Measurements from ENCODE around the gene BPIFA2. TPM values are rescaled to one million over a fixed set of nuclear protein-coding genes. Genes with fewer than 3 reads are reported as not detected.

The BPIFA2 gene
- total and polyA plus RNA-seq, 10 of the 15 experiments (the other 5 are each of a cell fraction or from before 2014, with no cell fraction given), result not detected

DNA sequence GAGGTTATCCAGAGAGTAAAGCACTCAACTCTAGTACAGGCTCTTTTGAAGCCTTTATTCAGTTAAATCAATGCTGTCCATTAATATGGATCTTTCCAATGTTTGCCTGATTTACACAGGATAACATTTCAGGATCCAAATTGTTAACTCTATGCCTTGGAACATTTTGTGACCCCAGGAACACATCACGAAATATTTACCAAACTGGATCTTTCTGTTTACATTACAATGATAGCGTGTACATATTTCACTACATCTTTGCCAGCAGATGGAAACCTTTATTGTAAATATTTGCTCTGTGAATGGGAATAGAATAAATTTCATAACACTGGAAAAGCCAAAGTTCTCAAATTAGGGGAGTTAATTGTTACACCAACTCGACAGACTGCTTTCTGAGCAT, 23.5 kb downstream of the BPIFA2 start (continued):
- no peak for TF ChIP-seq GATAD2B (conservative IDR thresholded peaks at IDR 0.05; ENCODE audit: low read depth)
- no peak for TF ChIP-seq SMARCA5 (IDR thresholded peaks at IDR 0.05)
- TF ChIP-seq NRF1 (conservative IDR thresholded peaks at IDR 0.05; ENCODE audit: low read depth, low read length), result no peak
- TF ChIP-seq CHD1 (IDR thresholded peaks at IDR 0.05; ENCODE audit: low read depth, low read length), result no peak
- no peak for TF ChIP-seq NFYA (IDR thresholded peaks at IDR 0.05; ENCODE audit: borderline replicate concordance, low read depth, low read length)

DNA sequence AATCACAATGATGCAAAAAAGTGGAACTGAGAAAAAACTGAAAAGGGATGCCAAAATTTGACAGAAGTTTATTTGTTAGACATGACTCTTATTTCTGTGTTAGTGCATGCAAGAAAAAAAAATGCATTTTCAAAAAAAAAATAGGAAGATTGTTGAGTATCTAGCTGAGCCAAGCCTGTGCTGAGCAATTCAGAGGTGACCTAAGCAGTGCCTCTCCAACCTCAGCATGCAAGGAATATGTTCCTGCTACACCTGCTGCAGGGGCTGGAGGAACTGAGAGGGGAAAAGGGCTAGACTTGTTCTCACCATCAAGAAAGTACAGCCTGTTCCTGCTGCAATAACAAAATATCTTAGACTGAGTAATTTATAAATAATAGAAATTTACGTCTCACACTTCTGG, 24.0 kb downstream of the BPIFA2 start:
- BruUV-seq (replicated peaks), result no TSS peak
- no peak overlapping the region for H2AFZ ChIP-seq (ENCODE audit: control insufficient read depth, low read depth, low read length)
- TF ChIP-seq, protein P1, sequence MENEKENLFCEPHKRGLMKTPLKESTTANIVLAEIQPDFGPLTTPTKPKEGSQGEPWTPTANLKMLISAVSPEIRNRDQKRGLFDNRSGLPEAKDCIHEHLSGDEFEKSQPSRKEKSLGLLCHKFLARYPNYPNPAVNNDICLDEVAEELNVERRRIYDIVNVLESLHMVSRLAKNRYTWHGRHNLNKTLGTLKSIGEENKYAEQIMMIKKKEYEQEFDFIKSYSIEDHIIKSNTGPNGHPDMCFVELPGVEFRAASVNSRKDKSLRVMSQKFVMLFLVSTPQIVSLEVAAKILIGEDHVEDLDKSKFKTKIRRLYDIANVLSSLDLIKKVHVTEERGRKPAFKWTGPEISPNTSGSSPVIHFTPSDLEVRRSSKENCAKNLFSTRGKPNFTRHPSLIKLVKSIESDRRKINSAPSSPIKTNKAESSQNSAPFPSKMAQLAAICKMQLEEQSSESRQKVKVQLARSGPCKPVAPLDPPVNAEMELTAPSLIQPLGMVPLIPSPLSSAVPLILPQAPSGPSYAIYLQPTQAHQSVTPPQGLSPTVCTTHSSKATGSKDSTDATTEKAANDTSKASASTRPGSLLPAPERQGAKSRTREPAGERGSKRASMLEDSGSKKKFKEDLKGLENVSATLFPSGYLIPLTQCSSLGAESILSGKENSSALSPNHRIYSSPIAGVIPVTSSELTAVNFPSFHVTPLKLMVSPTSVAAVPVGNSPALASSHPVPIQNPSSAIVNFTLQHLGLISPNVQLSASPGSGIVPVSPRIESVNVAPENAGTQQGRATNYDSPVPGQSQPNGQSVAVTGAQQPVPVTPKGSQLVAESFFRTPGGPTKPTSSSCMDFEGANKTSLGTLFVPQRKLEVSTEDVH (IDR thresholded peaks at IDR 0.05; ENCODE audit: low read depth, partially characterized antibody), result no peak
- TF ChIP-seq NR2C2 (IDR thresholded peaks at IDR 0.05; ENCODE audit: borderline replicate concordance, control insufficient read depth, insufficient read length, low read depth) (no peak), CHD2 (IDR thresholded peaks at IDR 0.05; ENCODE audit: borderline replicate concordance, low read depth, low read length) (no peak)
- TF ChIP-seq, protein P2, sequence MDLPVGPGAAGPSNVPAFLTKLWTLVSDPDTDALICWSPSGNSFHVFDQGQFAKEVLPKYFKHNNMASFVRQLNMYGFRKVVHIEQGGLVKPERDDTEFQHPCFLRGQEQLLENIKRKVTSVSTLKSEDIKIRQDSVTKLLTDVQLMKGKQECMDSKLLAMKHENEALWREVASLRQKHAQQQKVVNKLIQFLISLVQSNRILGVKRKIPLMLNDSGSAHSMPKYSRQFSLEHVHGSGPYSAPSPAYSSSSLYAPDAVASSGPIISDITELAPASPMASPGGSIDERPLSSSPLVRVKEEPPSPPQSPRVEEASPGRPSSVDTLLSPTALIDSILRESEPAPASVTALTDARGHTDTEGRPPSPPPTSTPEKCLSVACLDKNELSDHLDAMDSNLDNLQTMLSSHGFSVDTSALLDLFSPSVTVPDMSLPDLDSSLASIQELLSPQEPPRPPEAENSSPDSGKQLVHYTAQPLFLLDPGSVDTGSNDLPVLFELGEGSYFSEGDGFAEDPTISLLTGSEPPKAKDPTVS (IDR thresholded peaks at IDR 0.05; ENCODE audit: low read depth, low read length), result no peak
- TF ChIP-seq, protein P3, sequence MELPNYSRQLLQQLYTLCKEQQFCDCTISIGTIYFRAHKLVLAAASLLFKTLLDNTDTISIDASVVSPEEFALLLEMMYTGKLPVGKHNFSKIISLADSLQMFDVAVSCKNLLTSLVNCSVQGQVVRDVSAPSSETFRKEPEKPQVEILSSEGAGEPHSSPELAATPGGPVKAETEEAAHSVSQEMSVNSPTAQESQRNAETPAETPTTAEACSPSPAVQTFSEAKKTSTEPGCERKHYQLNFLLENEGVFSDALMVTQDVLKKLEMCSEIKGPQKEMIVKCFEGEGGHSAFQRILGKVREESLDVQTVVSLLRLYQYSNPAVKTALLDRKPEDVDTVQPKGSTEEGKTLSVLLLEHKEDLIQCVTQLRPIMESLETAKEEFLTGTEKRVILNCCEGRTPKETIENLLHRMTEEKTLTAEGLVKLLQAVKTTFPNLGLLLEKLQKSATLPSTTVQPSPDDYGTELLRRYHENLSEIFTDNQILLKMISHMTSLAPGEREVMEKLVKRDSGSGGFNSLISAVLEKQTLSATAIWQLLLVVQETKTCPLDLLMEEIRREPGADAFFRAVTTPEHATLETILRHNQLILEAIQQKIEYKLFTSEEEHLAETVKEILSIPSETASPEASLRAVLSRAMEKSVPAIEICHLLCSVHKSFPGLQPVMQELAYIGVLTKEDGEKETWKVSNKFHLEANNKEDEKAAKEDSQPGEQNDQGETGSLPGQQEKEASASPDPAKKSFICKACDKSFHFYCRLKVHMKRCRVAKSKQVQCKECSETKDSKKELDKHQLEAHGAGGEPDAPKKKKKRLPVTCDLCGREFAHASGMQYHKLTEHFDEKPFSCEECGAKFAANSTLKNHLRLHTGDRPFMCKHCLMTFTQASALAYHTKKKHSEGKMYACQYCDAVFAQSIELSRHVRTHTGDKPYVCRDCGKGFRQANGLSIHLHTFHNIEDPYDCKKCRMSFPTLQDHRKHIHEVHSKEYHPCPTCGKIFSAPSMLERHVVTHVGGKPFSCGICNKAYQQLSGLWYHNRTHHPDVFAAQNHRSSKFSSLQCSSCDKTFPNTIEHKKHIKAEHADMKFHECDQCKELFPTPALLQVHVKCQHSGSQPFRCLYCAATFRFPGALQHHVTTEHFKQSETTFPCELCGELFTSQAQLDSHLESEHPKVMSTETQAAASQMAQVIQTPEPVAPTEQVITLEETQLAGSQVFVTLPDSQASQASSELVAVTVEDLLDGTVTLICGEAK (IDR thresholded peaks at IDR 0.05; ENCODE audit: borderline replicate concordance), result no peak
- TF ChIP-seq, protein P4, sequence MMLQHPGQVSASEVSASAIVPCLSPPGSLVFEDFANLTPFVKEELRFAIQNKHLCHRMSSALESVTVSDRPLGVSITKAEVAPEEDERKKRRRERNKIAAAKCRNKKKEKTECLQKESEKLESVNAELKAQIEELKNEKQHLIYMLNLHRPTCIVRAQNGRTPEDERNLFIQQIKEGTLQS (IDR thresholded peaks at IDR 0.05; ENCODE audit: borderline replicate concordance, extremely low read depth, low read depth, low read length), result no peak

More for the DNA sequence above, 24.0 kb downstream of the BPIFA2 start:
- intact Hi-C loops (cut with micrococcal nuclease; ENCODE audit: unreplicated experiment) (no loop called here), in situ Hi-C loops (cut with MboI) (no loop called here)
- CTCF ChIA-PET, result no interaction called here
- Histone ChIP-seq H3K36me3 (ENCODE audit: control insufficient read depth in 2 of 2, insufficient read depth in 2 of 2, low read length in 1 of 2) (no peaks in the 10 kb centered on the region), H3K9me3 (replicated peaks; ENCODE audit: control insufficient read depth, insufficient read depth, low read length) (no peaks in the 10 kb centered on the region), H3K4me2 (ENCODE audit: control insufficient read depth, insufficient read depth) (no peak overlapping the region), H3K4me3 (no peak overlapping the region), H3K9ac (ENCODE audit: control insufficient read depth, insufficient read depth, low read length) (no peak overlapping the region), H3K27me3 (replicated peaks in 1 of 2; ENCODE audit: control insufficient read depth in 2 of 2, insufficient read depth in 2 of 2, low read length in 1 of 2) (no peaks in the 10 kb centered on the region), H3K79me2 (ENCODE audit: control insufficient read depth, insufficient read depth, low read length) (no peaks in the 10 kb centered on the region), H4K20me1 (ENCODE audit: control insufficient read depth, insufficient read depth) (no peaks in the 10 kb centered on the region), H3K4me1 (ENCODE audit: control insufficient read depth, insufficient read depth, low read length) (no peaks in the 10 kb centered on the region), H3K27ac (ENCODE audit: control insufficient read depth, insufficient read depth) (no peak overlapping the region)
- POLR2A ChIA-PET, result interaction anchor here (0.6 kb wide), 1 partner anchor 70 kb away, joined by 3 read pairs; no protein-coding TSS in a partner anchor
- RAD21 ChIA-PET (ENCODE audit: unreplicated experiment), result no interaction called here
- no peak for FAIRE-seq
- no peak for DNase-seq (ENCODE audit: low read depth, low spot score)
- 58% methylated on average over 1 of the region's 1 CpG for WGBS (ENCODE audit: insufficient coverage, insufficient replicate concordance, low lambda C conversion rate, missing lambda C conversion rate)
- SMC1A ChIA-PET (ENCODE audit: uncharacterized antibody, unreplicated experiment), result no interaction called here
- no peak for ATAC-seq
